Stomach smooth muscle (tissue), 2 donors: ENCODE results near the gene RABL6.
"Not testable (repeated sequence)": the region's sequence is repeated elsewhere in the genome, so short reads cannot be mapped to it uniquely, and the experiment has no call there.

Experiments used
- H3K27ac ChIP-seq: one replicate; pipeline ENCODE4 v1.7.0; 2013; ENCODE audit warnings: mild to moderate bottlenecking, low read length, inconsistent platforms
- H3K27me3 ChIP-seq, 2 donors: one replicate each; pipeline ENCODE4 v1.7.0; 2013; ENCODE audit warnings: low read length in 2 of 2; ENCODE audit not compliant: insufficient read depth in 2 of 2, control insufficient read depth in 1 of 2
- H3K36me3 ChIP-seq, 2 donors: one replicate each; pipeline ENCODE4 v1.7.0; 2013; ENCODE audit warnings: low read length in 2 of 2; ENCODE audit not compliant: control insufficient read depth in 2 of 2, insufficient read depth in 2 of 2
- H3K4me1 ChIP-seq: one replicate; pipeline ENCODE4 v1.7.0; 2013; ENCODE audit warnings: low read length; ENCODE audit not compliant: control insufficient read depth, insufficient read depth
- H3K4me3 ChIP-seq, 2 donors: one replicate each; pipeline ENCODE4 v1.7.0; 2013; ENCODE audit warnings: low read length in 2 of 2
- H3K9ac ChIP-seq, 2 donors: one replicate each; pipeline ENCODE4 v1.7.0; 2013; ENCODE audit warnings: low read length in 2 of 2, mild to moderate bottlenecking in 1 of 2
- H3K9me3 ChIP-seq, 2 donors: one replicate each; pipeline ENCODE4 v1.7.0; 2013; ENCODE audit warnings: low read length in 2 of 2; ENCODE audit not compliant: control insufficient read depth in 2 of 2
- donor health status: healthy.
- donor health status: Pancreatic carcinoma.

Gene RABL6

DNA sequence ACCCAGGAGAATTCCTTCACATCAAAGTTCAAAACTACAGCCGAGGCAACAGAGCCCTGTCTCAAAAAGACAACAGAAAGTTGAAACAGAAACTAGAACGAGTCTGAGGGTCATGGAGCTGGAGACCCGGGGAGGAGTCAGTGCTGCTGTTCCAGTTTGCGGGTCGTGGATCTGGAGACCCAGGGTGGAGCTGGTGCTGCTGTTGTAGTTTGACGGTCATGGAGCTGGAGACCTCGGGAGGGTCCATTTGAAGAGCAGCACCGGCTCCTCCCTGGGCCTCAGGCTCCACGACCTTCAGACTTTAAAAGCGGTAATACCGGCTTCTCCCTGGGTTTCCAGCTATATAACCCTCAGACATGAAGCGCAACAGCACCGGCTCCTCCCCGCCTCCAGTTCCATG is 30.4 kb upstream of the RABL6 start:
- Histone ChIP-seq H3K27me3 (peaks cover 4 to 8% of the 10 kb centered on the region in 2 donors), H3K9me3 (peaks cover 5 to 15% of the 10 kb centered on the region in 2 donors), H3K4me1 (no peaks in the 10 kb centered on the region), H3K4me3 (no peak overlapping the region), H3K27ac (no peak overlapping the region), H3K9ac (no peak overlapping the region), H3K36me3 (no peaks in the 10 kb centered on the region)

DNA sequence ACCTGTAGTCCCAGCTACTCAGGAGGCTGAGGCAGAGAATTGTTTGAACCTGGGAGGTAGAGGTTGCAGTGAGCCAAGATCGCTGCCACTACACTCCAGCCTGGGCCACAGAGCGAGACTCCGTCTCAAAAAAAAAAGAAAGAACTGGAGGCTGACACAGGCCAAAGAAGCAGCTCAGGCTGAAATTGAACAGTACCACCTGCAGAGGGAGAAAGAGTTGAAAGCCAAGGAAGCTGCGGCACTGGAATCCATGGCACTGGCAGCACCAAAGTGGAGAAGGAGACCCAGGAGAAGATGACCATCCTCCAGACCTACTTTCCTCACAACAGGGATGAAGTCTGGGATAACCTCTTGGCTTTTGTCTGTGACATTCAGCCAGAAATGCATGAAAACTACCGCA is 27.9 kb upstream of the RABL6 start:
- H3K27me3 ChIP-seq = peaks cover 3 to 4% of the 10 kb centered on the region in 2 donors
- no peak overlapping the region for H3K27ac ChIP-seq
- H3K4me1 ChIP-seq = no peaks in the 10 kb centered on the region
- no peak overlapping the region for H3K4me3 ChIP-seq
- no peaks in the 10 kb centered on the region for H3K36me3 ChIP-seq
- no peaks in the 10 kb centered on the region for H3K9me3 ChIP-seq
- H3K9ac ChIP-seq = no peak overlapping the region

DNA sequence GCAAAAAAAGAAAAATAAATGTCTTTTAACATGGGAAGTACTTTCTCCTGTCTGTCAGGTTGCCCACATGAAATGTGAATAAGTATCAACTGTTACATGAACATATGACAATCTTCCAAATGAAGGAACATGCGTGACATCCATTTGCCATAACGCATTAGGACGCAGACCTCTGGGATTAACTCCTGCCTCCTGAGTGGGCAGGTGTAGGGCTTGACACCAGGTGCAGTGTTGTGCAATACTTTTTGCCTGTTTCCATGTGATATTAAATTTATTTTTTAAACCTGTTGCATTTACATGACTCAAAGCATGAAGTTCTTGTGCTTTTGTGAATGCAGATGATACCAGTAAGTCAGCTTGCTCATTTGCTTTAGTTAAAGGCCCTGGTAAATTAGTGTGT is 25.3 kb upstream of the RABL6 start:
- Histone ChIP-seq H3K27me3 (peaks cover 2 to 4% of the 10 kb centered on the region in 2 donors), H3K36me3 (no peaks in the 10 kb centered on the region), H3K9me3 (no peaks in the 10 kb centered on the region), H3K4me1 (no peaks in the 10 kb centered on the region), H3K4me3 (no peak overlapping the region), H3K27ac (no peak overlapping the region), H3K9ac (no peak overlapping the region)

DNA sequence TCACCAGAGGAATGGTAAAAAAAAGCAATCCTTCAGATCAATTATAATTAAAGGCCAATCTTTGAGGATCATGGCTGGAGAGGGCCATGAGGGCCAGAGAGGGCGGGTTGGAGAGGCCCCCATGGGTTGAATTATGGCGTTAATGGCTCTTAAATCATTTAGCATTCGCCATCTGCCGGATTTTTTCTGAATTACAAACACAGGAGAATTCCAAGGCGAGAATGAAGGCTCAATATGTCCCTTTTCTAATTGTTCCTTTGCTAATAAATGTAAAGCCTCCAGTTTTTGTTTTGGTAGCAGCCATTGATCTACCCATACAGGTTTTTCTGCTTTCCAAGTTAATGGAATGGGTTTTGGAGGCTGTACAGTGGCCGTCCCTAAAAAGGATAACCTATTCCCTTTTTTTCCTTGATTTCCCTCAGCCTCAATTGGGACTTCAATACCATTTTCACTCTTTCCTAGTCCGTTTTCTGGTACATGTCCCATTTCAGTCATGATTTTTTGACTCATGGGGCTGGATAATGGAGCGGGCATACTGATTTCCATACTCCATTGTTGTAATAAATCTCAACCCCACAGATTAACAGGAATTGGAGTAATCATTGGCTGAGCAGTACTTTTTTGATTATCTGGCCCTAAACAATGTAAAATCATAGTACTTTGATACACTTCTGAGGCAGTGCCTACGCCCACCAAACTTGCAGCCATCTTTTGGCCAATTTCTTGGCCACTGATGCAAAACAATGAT is 23.3 kb upstream of the RABL6 start:
- Histone ChIP-seq H3K9me3 (no peaks in the 10 kb centered on the region), H3K4me1 (no peaks in the 10 kb centered on the region), H3K27me3 (no peaks in the 10 kb centered on the region), H3K36me3 (no peaks in the 10 kb centered on the region), H3K4me3 (no peak overlapping the region), H3K9ac (no peak overlapping the region), H3K27ac (no peak overlapping the region)

DNA sequence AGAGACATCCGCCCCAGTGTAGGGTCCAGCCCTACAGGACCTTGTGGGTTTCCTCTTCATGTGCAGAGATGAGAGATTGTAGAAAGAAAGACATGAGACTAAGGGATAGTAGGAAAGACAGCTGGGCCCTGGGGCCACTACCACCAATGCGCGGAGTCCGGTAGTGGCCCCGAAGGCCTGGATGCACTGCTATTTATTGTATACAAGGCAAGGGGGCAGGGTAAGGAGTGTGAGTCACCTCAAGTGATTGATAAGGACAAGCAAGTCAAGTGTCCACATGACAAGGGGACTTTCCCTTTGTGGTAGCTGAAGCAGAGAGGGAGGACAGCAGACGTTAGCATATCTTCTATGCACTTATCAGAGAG is 22.8 kb upstream of the RABL6 start:
- no peaks in the 10 kb centered on the region for H3K4me1 ChIP-seq
- H3K36me3 ChIP-seq = no peaks in the 10 kb centered on the region
- H3K27me3 ChIP-seq = no peaks in the 10 kb centered on the region
- no peak overlapping the region for H3K27ac ChIP-seq
- H3K9ac ChIP-seq = no peak overlapping the region
- no peaks in the 10 kb centered on the region for H3K9me3 ChIP-seq
- H3K4me3 ChIP-seq = no peak overlapping the region

DNA sequence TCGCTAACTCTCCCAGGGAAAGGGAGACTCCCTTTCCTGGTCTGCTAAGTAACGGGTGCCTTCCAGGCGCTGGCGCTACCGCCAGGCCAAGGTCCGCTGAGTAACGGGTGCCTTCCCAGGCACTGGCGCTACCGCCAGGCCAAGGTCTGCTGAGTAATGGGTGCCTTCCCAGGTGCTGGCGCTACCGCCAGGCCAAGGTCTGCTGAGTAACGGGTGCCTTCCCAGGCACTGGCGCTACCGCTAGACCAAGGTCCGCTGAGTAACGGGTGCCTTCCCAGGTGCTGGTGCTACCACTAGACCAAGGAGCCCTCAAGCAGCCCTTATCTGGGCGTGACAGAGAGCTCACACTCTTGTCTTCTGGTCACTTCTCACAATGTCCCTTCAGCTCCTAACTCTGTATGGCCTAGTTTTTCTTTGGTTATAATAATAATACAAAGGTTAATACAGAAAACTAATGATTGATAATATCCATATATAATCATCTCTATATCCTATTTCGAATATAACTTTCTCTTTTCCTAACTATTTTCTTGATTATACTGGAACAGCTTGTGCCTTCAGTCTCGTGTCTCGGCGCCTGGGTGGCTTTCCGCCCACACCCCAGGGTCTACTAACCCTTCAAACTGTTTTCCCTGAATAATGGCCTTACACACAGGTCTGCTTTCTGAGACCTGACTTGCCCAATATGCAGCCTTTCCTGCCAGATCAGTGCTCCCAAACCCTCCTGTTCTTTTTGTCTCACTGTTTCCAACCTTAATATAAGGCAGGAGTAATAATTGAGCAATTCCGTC is 22.0 kb upstream of the RABL6 start:
- H3K27me3 ChIP-seq, H3K4me1 ChIP-seq, H3K27ac ChIP-seq, H3K9ac ChIP-seq, H3K9me3 ChIP-seq, H3K36me3 ChIP-seq, H3K4me3 ChIP-seq: not testable (repeated sequence)

DNA sequence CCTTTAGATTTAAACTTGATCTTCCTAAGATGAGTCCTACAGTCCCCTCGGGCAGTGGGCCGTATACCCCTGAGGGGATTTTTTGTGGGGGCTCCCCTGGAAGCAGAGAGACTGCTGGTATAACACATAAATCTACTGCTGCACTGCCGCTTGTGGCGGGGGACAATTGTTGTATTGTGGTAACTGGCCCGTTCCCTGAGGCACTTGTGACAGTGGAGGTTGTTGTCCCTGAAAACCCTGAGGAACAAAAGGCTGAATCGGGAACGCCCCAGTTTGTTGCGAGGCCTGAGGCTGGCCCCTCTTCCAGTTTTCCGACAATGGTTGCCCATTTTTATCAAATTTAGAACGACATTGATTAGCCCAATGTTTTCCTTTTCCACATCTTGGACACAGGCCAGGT is 21.3 kb upstream of the RABL6 start:
- Histone ChIP-seq H3K27me3 (no peaks in the 10 kb centered on the region), H3K4me3 (no peak overlapping the region), H3K9me3 (no peaks in the 10 kb centered on the region), H3K36me3 (no peaks in the 10 kb centered on the region), H3K27ac (no peak overlapping the region), H3K9ac (no peak overlapping the region), H3K4me1 (peaks cover 6% of the 10 kb centered on the region)

DNA sequence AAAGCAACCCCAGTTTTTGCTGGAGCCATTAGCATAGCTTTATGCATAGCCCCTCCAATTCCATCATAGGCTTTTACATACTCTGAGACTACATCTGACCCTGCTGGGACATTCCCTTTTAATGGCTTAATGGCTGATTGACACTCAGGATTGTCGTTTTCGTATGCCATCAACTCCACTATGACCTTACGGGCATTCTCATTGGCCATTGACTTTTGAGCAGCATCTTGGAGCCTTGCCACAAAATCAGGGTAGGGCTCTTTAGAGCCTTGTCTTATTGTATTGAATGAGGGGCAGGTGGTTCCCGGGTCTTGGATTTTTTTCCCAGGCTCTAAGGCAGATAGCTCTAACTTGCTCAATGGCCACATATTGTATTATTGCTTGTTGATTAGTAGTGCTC is 20.8 kb upstream of the RABL6 start:
- not testable (repeated sequence) for H3K9me3 ChIP-seq, H3K36me3 ChIP-seq, H3K4me3 ChIP-seq, H3K27me3 ChIP-seq, H3K27ac ChIP-seq, H3K9ac ChIP-seq
- H3K4me1 ChIP-seq = peaks cover 11% of the 10 kb centered on the region

DNA sequence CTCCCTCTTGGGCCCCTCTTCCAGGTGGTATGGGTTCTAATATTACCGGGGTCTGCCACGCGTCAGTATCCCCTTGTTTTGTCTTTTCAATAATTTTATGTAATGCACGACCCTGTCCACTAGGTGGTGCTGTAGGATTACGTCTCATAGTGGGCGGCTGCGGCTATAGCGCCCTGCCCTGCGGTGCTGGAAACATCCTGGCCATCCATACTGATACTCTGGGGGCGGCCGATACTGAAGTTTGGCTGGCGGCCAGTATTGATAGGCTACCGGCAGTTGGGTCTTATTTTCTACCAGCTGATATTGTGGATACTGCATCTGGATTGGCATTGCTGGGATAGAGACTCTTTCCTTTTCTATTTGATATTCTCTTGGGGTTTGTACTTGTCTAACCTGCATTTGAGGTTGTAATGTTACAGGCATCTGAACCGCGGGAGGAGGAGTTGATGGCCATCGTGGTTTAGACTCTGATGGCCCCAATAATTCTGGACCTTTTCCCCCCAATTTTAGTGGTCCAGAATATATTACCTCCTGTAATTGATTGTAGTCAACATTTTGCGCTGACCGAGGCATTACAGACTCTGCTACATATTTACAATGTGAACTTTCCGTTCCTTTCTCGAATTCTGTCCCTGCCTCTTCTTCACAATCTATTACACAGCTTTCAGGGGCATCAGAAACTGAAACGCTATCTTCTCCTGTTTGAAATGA is 19.9 kb upstream of the RABL6 start:
- H3K27me3 ChIP-seq = no peaks in the 10 kb centered on the region
- no peaks in the 10 kb centered on the region for H3K9me3 ChIP-seq
- no peak overlapping the region for H3K9ac ChIP-seq
- H3K4me1 ChIP-seq = peaks cover 19% of the 10 kb centered on the region
- no peak overlapping the region for H3K4me3 ChIP-seq
- H3K27ac ChIP-seq = no peak overlapping the region
- no peaks in the 10 kb centered on the region for H3K36me3 ChIP-seq

DNA sequence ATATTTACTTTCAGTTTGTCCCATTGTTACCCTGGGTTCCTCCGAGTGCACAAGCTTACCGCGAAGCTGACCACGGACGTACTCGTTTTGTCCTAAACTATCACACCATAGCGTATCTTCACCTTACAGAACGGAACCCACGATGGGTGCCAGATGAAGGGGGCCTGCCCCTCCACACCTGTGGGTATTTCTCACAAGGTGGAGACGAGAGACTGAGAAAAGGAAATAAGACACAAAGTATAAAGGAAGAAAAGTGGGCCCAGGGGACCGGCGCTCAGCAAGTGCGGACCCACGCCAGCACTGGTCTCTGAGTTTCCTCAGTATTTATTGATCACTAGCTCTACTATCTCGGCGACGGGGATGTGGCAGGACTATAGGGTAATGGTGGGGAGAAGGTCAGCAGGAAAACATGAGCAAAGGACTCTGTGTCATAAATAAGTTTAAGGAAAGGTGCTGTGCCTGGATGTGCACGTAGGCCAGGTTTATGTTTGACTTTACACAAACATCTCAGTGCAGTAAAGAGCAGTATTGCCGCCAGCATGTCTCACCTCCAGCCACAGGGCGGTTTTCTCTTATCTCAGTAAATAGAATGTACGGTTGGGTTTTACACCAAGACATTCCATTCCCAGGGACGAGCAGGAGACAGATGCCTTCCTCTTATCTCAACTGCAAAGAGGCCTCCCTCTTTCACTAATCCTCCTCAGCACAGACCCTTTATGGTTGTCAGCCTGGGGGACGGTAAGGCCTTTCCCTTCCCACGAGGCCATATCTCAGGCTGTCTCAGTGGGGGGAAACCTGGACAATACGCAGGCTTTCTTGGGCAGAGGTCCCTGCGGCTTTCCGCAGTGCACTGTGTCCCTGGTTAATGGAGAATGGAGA is 18.9 kb upstream of the RABL6 start:
- not testable (repeated sequence) for H3K4me3 ChIP-seq, H3K9me3 ChIP-seq, H3K27me3 ChIP-seq, H3K36me3 ChIP-seq, H3K9ac ChIP-seq, H3K27ac ChIP-seq
- peaks cover 21% of the 10 kb centered on the region for H3K4me1 ChIP-seq
